GM12878 (cell line): ENCODE results near the gene RBPJ. TPM values are rescaled to one million over a fixed set of nuclear protein-coding genes. Genes with fewer than 3 reads are reported as not detected.

ENCODE experiments used
- ATAC-seq: fragments of 200-7000 bp; cut with Tn5 transposase; 3 replicates; pipeline ENCODE4 v1.9.1; 2020; ENCODE audit warnings: mild to moderate bottlenecking, moderate library complexity
- BruUV-seq: library from RNA; stranded (reverse); fragments of 400-500 nt; replicated peaks from 2 replicates; lab custom pipeline; 2021; lab: Mats Ljungman, UMichigan
- CTCF ChIA-PET: fragments of 300-600 bp; sonication (Branson Sonifier 250); formaldehyde crosslinking; extraction: SDS; loops from one replicate; lab custom pipeline; 2021; ENCODE audit warnings: inconsistent platforms; lab: Yijun Ruan, JAX
- POLR2A ChIA-PET: fragments of 350-600 bp; formaldehyde crosslinking; extraction: SDS; loops from one replicate; lab custom pipeline; 2021; ENCODE audit warnings: inconsistent platforms; lab: Charles Lee
- RAD21 ChIA-PET: fragments of 300-600 bp; sonication (Branson Sonifier 250); formaldehyde crosslinking; loops from one replicate; lab custom pipeline; 2023; ENCODE audit warnings: antibody characterized with exemption; ENCODE audit not compliant: unreplicated experiment; lab: Charles Lee
- SMC1A ChIA-PET: fragments of 300-600 bp; sonication (Branson Sonifier 250); formaldehyde crosslinking; loops from one replicate; lab custom pipeline; 2023; ENCODE audit not compliant: unreplicated experiment, uncharacterized antibody; lab: Charles Lee
- DNase-seq: peaks from one replicate; pipeline ENCODE4 v3.0.0-alpha.2; 2011; ENCODE audit warnings: low read depth, low spot score
- FAIRE-seq: peaks from 3 replicates; lab custom pipeline; 2011; peaks lifted over from hg19 to GRCh38; lab: Jason Lieb, UNC
- H2AFZ ChIP-seq: 2 replicates; pipeline ENCODE4 v1.6.0; 2011; ENCODE audit warnings: low read depth, low read length, control low read depth; ENCODE audit not compliant: control insufficient read depth
- H3K27ac ChIP-seq: 2 replicates; pipeline ENCODE4 v1.5.1; 2011; ENCODE audit warnings: control low read depth; ENCODE audit not compliant: control insufficient read depth, insufficient read depth
- H3K27me3 ChIP-seq, 2 experiments: replicated peaks in 1 of 2; 2 replicates each; pipeline versions ENCODE4 v1.6.0 to v1.6.1; 2011; ENCODE audit warnings: low read length in 1 of 2; ENCODE audit not compliant: control insufficient read depth in 2 of 2, insufficient read depth in 2 of 2
- H3K36me3 ChIP-seq, 2 experiments: 2 replicates each; pipeline ENCODE4 v1.5.1; 2011; ENCODE audit warnings: low read length in 1 of 2; ENCODE audit not compliant: control insufficient read depth in 2 of 2, insufficient read depth in 2 of 2
- H3K4me1 ChIP-seq: 2 replicates; pipeline ENCODE4 v1.6.1; 2011; ENCODE audit warnings: mild to moderate bottlenecking, low read length, moderate library complexity, mixed read lengths; ENCODE audit not compliant: control insufficient read depth, insufficient read depth
- H3K4me2 ChIP-seq: 2 replicates; pipeline ENCODE4 v1.6.0; 2011; ENCODE audit warnings: control low read depth; ENCODE audit not compliant: control insufficient read depth, insufficient read depth
- H3K4me3 ChIP-seq: fragments of 200-600 bp; sonication (generic); 2 replicates; pipeline ENCODE4 v1.5.1; 2016
- H3K79me2 ChIP-seq: 2 replicates; pipeline ENCODE4 v1.6.0; 2011; ENCODE audit warnings: low read length; ENCODE audit not compliant: control insufficient read depth, insufficient read depth
- H3K9ac ChIP-seq: 2 replicates; pipeline ENCODE4 v1.8.0; 2011; ENCODE audit warnings: low read length, control low read depth, mixed read lengths; ENCODE audit not compliant: control insufficient read depth, insufficient read depth
- H3K9me3 ChIP-seq: replicated peaks from 3 replicates; pipeline ENCODE4 v1.5.1; 2011; ENCODE audit warnings: mild to moderate bottlenecking, low read length; ENCODE audit not compliant: control insufficient read depth, insufficient read depth
- H4K20me1 ChIP-seq: 2 replicates; pipeline ENCODE4 v1.6.0; 2011; ENCODE audit not compliant: control insufficient read depth, insufficient read depth
- CBFB ChIP-seq: IDR thresholded peaks from 2 replicates; pipeline ENCODE4 v1.6.1; 2016; ENCODE audit warnings: antibody characterized with exemption, low read depth
- CEBPB ChIP-seq, 2 experiments: fragments of 150-350 bp in 1 of 2; IDR thresholded peaks; 2 replicates each; pipeline ENCODE4 v1.6.1; 2012 to 2014; ENCODE audit warnings: low read depth in 2 of 2, low read length in 2 of 2, borderline replicate concordance in 1 of 2, inconsistent platforms in 1 of 2
- EED ChIP-seq: sonication (generic); IDR thresholded peaks from 2 replicates; pipeline ENCODE4 v1.6.1; 2016; ENCODE audit warnings: antibody characterized with exemption, low read depth
- FOXK2 ChIP-seq: fragments of 450-650 bp; IDR thresholded peaks from 2 replicates; pipeline ENCODE4 v1.6.1; 2017; ENCODE audit warnings: mild to moderate bottlenecking, moderate library complexity
- GATAD2B ChIP-seq: fragments of 450-650 bp; conservative IDR thresholded peaks from 2 replicates; pipeline ENCODE4 v1.6.1; 2017; ENCODE audit warnings: low read depth, mild to moderate bottlenecking, moderate library complexity
- KLF5 ChIP-seq: fragments of 450-650 bp; IDR thresholded peaks from 2 replicates; pipeline ENCODE4 v1.6.1; 2014; ENCODE audit warnings: mild to moderate bottlenecking; ENCODE audit not compliant: partially characterized antibody
- MTA3 ChIP-seq: IDR thresholded peaks from 2 replicates; pipeline ENCODE4 v1.6.1; 2012; ENCODE audit warnings: low read length, inconsistent platforms, borderline replicate concordance
- PBX3 ChIP-seq: IDR thresholded peaks from 2 replicates; pipeline ENCODE4 v1.6.1; 2011; ENCODE audit warnings: mild to moderate bottlenecking, low read depth, low read length, moderate library complexity; ENCODE audit not compliant: insufficient replicate concordance
- PML ChIP-seq: IDR thresholded peaks from 2 replicates; pipeline ENCODE4 v1.6.1; 2012; ENCODE audit warnings: low read length, inconsistent platforms
- POLR2AphosphoS2 ChIP-seq: IDR thresholded peaks from 2 replicates; pipeline ENCODE4 v1.6.1; 2011; ENCODE audit warnings: low read depth, mild to moderate bottlenecking, low read length, improper control_type of control experiment, moderate library complexity
- RCOR1 ChIP-seq: conservative IDR thresholded peaks from 2 replicates; pipeline ENCODE4 v1.6.1; 2012; ENCODE audit warnings: low read depth, low read length, improper control_type of control experiment
- RELB ChIP-seq: fragments of 450-650 bp; IDR thresholded peaks from 2 replicates; pipeline ENCODE4 v1.6.1; 2017; ENCODE audit warnings: low read depth, mild to moderate bottlenecking, moderate library complexity
- SKIL ChIP-seq: fragments of 450-650 bp; IDR thresholded peaks from 2 replicates; pipeline ENCODE4 v1.6.1; 2017; ENCODE audit warnings: mild to moderate bottlenecking, low read depth, inconsistent platforms; ENCODE audit not compliant: poor library complexity, severe bottlenecking
- SMC3 ChIP-seq: IDR thresholded peaks from 2 replicates; pipeline ENCODE4 v1.6.1; 2011; ENCODE audit warnings: low read length, improper control_type of control experiment, borderline replicate concordance
- SP1 ChIP-seq: IDR thresholded peaks from one replicate; pipeline ENCODE4 v1.6.1; 2011; ENCODE audit warnings: low read depth, low read length
- WGBS: methylation state at CpG from one replicate; pipeline ENCODE4 v1.1.6; 2016; ENCODE audit warnings: low lambda C conversion rate; ENCODE audit not compliant: insufficient replicate concordance, insufficient coverage; ENCODE audit errors: missing lambda C conversion rate; 5-methylcytosine and 5-hydroxymethylcytosine counted together
- in situ Hi-C: fragments of 300-500 bp; cut with MboI; formaldehyde crosslinking; loops from 9 replicates; pipeline ENCODE4 v1.14.3; 2018; ENCODE audit warnings: mixed read lengths
- intact Hi-C: fragments of 100-400 bp; cut with micrococcal nuclease; formaldehyde crosslinking; loops from one replicate; pipeline ENCODE4 v1.14.2; 2022; ENCODE audit not compliant: unreplicated experiment
- polyA plus RNA-seq, 11 experiments: library from polyadenylated mRNA; depleted of rRNA in 4 of 11; unstranded in 6 of 11; stranded (reverse) in 5 of 11; fragments of >200 nt; fragmentation: Nextera tagmentation in 4 of 11; fragmentation: Illumina TruSeq in 1 of 11; extraction: Ambion mirVana in 4 of 11; extraction: Trizol in 1 of 11; gene quantifications; 1 replicate in 1 of 11; 2 replicates in 10 of 11; pipeline versions ENCODE4 v1.2.1 to v1.2.3, GENCODE V29; 2011 to 2016; ENCODE audit warnings: inconsistent platforms in 2 of 11, missing spikeins in 2 of 11, low read depth in 1 of 11
- total RNA-seq, 4 experiments: library from RNA; depleted of rRNA in 3 of 4; stranded (reverse); fragments of >200 nt in 3 of 4; fragmentation: Illumina TruSeq in 1 of 4; extraction: Trizol in 1 of 4; gene quantifications; 2 replicates each; pipeline versions ENCODE4 v1.2.1 to v1.2.3, GENCODE V29; 2013 to 2021

The RBPJ gene
- total and polyA plus RNA-seq, 10 of the 15 experiments (the other 5 are each of a cell fraction or from before 2014, with no cell fraction given): 24.5 to 87.6 (median 41.6) TPM

- Histone ChIP-seq H3K4me2 (0 out of 2 replicates have a peak overlapping the region, but pooled peaks have one; percentile 21), H3K4me1 (peaks cover 15% of the 10 kb centered on the region), H3K36me3 (no peaks in the 10 kb centered on the region), H3K4me3 (no peak overlapping the region), H3K79me2 (no peaks in the 10 kb centered on the region), H3K9me3 (no peaks in the 10 kb centered on the region), H3K9ac (no peak overlapping the region), H4K20me1 (no peaks in the 10 kb centered on the region), H3K27me3 (no peaks in the 10 kb centered on the region), H3K27ac (peak overlapping the region; percentile 79), H2AFZ (peak overlapping the region; percentile 87)
- ChIA-PET POLR2A (interaction anchor here (1.7 kb wide), 1 partner anchor 93 kb away, joined by 5 read pairs; no protein-coding TSS in a partner anchor), CTCF (interaction anchor here (0.7 to 1.6 kb wide), 2 partner anchors 32 to 64 kb away, joined by 3 to 4 read pairs; no protein-coding TSS in a partner anchor), SMC1A (interaction anchor here (0.8 to 1.7 kb wide), 5 partner anchors 22 to 578 kb away, joined by 3 to 4 read pairs (median 4); no protein-coding TSS in a partner anchor), RAD21 (interaction anchor here (0.9 to 2.1 kb wide), 4 partner anchors 12 to 184 kb away, joined by 3 to 11 read pairs (median 3); no protein-coding TSS in a partner anchor)
- BruUV-seq: no TSS peak
- intact Hi-C loops (loop anchor here (1.0 kb wide), 1 partner anchor 32 kb away; no protein-coding TSS in a partner anchor), in situ Hi-C loops (no loop called here)
- no peak for DNase-seq
- WGBS: no CpG with 5 or more reads among the region's 1 CpG
- FAIRE-seq: no peak
- TF ChIP-seq FOXK2: no peak
- no peak for TF ChIP-seq RELB
- no peak for TF ChIP-seq RCOR1
- no peak for TF ChIP-seq EED
- TF ChIP-seq CBFB: no peak
- TF ChIP-seq PBX3: no peak
- TF ChIP-seq PML: no peak
- no peak for TF ChIP-seq SMC3
- TF ChIP-seq MTA3: no peak
- no peak for TF ChIP-seq KLF5
- no peak for TF ChIP-seq GATAD2B
- no peak for TF ChIP-seq SP1
- no peak for TF ChIP-seq SKIL
- TF ChIP-seq POLR2AphosphoS2: no peak
- TF ChIP-seq CEBPB (IDR thresholded peaks at IDR 0.05; ENCODE audit: borderline replicate concordance in 1 of 2, low read depth in 2 of 2, low read length in 2 of 2): no peak
- ATAC-seq: peak; percentile 23; the same call in 2 of the 3 replicates
Observed at GRCh38 chr4:26287756-26288155, 33.1 kb upstream of the RBPJ start.
